ENCODE results near the gene PHC2. TPM values are rescaled to one million over a fixed set of nuclear protein-coding genes. Genes with fewer than 3 reads are reported as not detected.

PHC2 gene
- total RNA-seq, 4 donors from 2014 or later = 77.8 to 81.3 (median 79.5) TPM

- TF ChIP-seq CTCF (IDR thresholded peaks at IDR 0.05) = no peak
- no peak for TF ChIP-seq POLR2A (IDR thresholded peaks at IDR 0.05)
- no peak for TF ChIP-seq EP300 (IDR thresholded peaks at IDR 0.05)
- TF ChIP-seq POLR2AphosphoS5 (IDR thresholded peaks at IDR 0.05) = no peak
- Histone ChIP-seq H3K27me3 (no peaks in the 10 kb centered on the region), H3K4me3 (no peak overlapping the region), H3K27ac (no peak overlapping the region), H3K36me3 (no peaks in the 10 kb centered on the region), H3K9me3 (no peaks in the 10 kb centered on the region), H3K4me1 (peaks cover 6% of the 10 kb centered on the region)
- 35% methylated on average over 7 of the region's 7 CpGs for WGBS
- no peak for DNase-seq (ENCODE audit: low spot score in 2 of 2)
These were observed 46.7 kb downstream of the PHC2 start for GRCh38 chr1:33384040-33384812.

- H3K27me3 ChIP-seq = no peaks in the 10 kb centered on the region
- no peaks in the 10 kb centered on the region for H3K36me3 ChIP-seq
- H3K27ac ChIP-seq = no peak overlapping the region
- TF ChIP-seq EP300 (IDR thresholded peaks at IDR 0.05) (no peak), POLR2A (IDR thresholded peaks at IDR 0.05) (no peak), POLR2AphosphoS5 (IDR thresholded peaks at IDR 0.05) (no peak), CTCF (IDR thresholded peaks at IDR 0.05) (no peak)
- H3K4me3 ChIP-seq = no peak overlapping the region
- 54% methylated on average over 4 of the region's 4 CpGs for WGBS
- H3K4me1 ChIP-seq = peaks cover 4% of the 10 kb centered on the region
- no peaks in the 10 kb centered on the region for H3K9me3 ChIP-seq
- no peak for DNase-seq (ENCODE audit: low spot score in 2 of 2)
These were observed 47.4 kb downstream of the PHC2 start for GRCh38 chr1:33383489-33383888.

GRCh38 chr1:33382661-33383415, 48.1 kb downstream of the PHC2 start:
- no peaks in the 10 kb centered on the region for H3K27me3 ChIP-seq
- DNase-seq (ENCODE audit: low spot score in 2 of 2) = no peak
- H3K4me3 ChIP-seq = no peak overlapping the region
- 73% methylated on average over 8 of the region's 9 CpGs for WGBS
- no peak overlapping the region for H3K27ac ChIP-seq
- no peaks in the 10 kb centered on the region for H3K9me3 ChIP-seq
- peaks cover 5% of the 10 kb centered on the region for H3K4me1 ChIP-seq
- TF ChIP-seq EP300 (IDR thresholded peaks at IDR 0.05) (no peak), CTCF (IDR thresholded peaks at IDR 0.05) (no peak), POLR2AphosphoS5 (IDR thresholded peaks at IDR 0.05) (no peak), POLR2A (IDR thresholded peaks at IDR 0.05) (no peak)
- H3K36me3 ChIP-seq = no peaks in the 10 kb centered on the region

GRCh38 chr1:33381977-33382376, 48.9 kb downstream of the PHC2 start:
- Histone ChIP-seq H3K36me3 (no peaks in the 10 kb centered on the region), H3K27me3 (no peaks in the 10 kb centered on the region), H3K4me1 (peaks cover 8% of the 10 kb centered on the region), H3K27ac (no peak overlapping the region), H3K9me3 (no peaks in the 10 kb centered on the region), H3K4me3 (no peak overlapping the region)
- 91% methylated on average over 4 of the region's 4 CpGs for WGBS
- TF ChIP-seq POLR2A (IDR thresholded peaks at IDR 0.05) (no peak), POLR2AphosphoS5 (IDR thresholded peaks at IDR 0.05) (no peak)
- DNase-seq (ENCODE audit: low spot score in 2 of 2) = no peak

GRCh38 chr1:33380811-33381210, 50.1 kb downstream of the PHC2 start:
- Histone ChIP-seq H3K36me3 (no peaks in the 10 kb centered on the region), H3K4me3 (no peak overlapping the region), H3K27ac (no peak overlapping the region), H3K27me3 (no peaks in the 10 kb centered on the region), H3K4me1 (peaks cover 13% of the 10 kb centered on the region), H3K9me3 (no peaks in the 10 kb centered on the region)
- TF ChIP-seq POLR2A (IDR thresholded peaks at IDR 0.05) = no peak
- TF ChIP-seq CTCF (IDR thresholded peaks at IDR 0.05) = no peak
- TF ChIP-seq EP300 (IDR thresholded peaks at IDR 0.05) = no peak
- TF ChIP-seq POLR2AphosphoS5 (IDR thresholded peaks at IDR 0.05) = no peak
- DNase-seq (ENCODE audit: low spot score in 2 of 2) = no peak
- 78% methylated on average over 2 of the region's 2 CpGs for WGBS
